Erythroblast (primary cell): ENCODE results near the gene SLC35F3.

Source experiments
- GATA1 ChIP-seq: IDR thresholded peaks from 2 replicates; pipeline ENCODE4 v1.6.1; 2011; ENCODE audit warnings: low read depth, mild to moderate bottlenecking, control low read depth, low read length, moderate library complexity
- POLR2A ChIP-seq: IDR thresholded peaks from 2 replicates; pipeline ENCODE4 v1.6.1; 2011; ENCODE audit warnings: mild to moderate bottlenecking, low read length

GRCh38 chr1:234325878-234326496 is 421.5 kb downstream of the SLC35F3 start:
- TF ChIP-seq POLR2A (no peak), GATA1 (no peak)
